NCI-H526 treated with DMSO at 0.1 percent for 48 hours (cell line): Measurements from ENCODE around the gene ADAT3.
A peak's percentile ranks its signal among the peaks of the same experiment; 100 is the strongest.
"Not testable (repeated sequence)": the region's sequence is repeated elsewhere in the genome, so short reads cannot be mapped to it uniquely, and the experiment has no call there.

Experiments used
- DNase-seq: peaks from one replicate; lab custom pipeline; 2025; lab: John Stamatoyannopoulos, UW

ADAT3 gene

GRCh38 chr19:1866693-1867348, 38.4 kb upstream of the ADAT3 start:
- DNase-seq = no peak

- DNase-seq = no peak
Observed at GRCh38 chr19:1867349-1867724, 37.9 kb upstream of the ADAT3 start.

GRCh38 chr19:1868971-1869370, 36.2 kb upstream of the ADAT3 start:
- DNase-seq = no peak

- DNase-seq = no peak
Observed at GRCh38 chr19:1871140-1871597, 34.0 kb upstream of the ADAT3 start.

GRCh38 chr19:1871630-1872029, 33.6 kb upstream of the ADAT3 start:
- DNase-seq = no peak

GRCh38 chr19:1872807-1873523, 32.2 kb upstream of the ADAT3 start:
- no peak for DNase-seq

GRCh38 chr19:1873524-1874473, 31.4 kb upstream of the ADAT3 start:
- DNase-seq = no peak

GRCh38 chr19:1874554-1875185, 30.5 kb upstream of the ADAT3 start:
- DNase-seq = no peak

GRCh38 chr19:1875265-1875645, 29.9 kb upstream of the ADAT3 start:
- not testable (repeated sequence) for DNase-seq

- DNase-seq = peak; percentile 59
Observed at GRCh38 chr19:1875646-1876495, 29.3 kb upstream of the ADAT3 start.

- DNase-seq = not testable (repeated sequence)
Observed at GRCh38 chr19:1876496-1877279, 28.5 kb upstream of the ADAT3 start.

GRCh38 chr19:1877280-1877660, 27.9 kb upstream of the ADAT3 start:
- not testable (repeated sequence) for DNase-seq

- DNase-seq = not testable (repeated sequence)
Observed at GRCh38 chr19:1878583-1878982, 26.6 kb upstream of the ADAT3 start.

- not testable (repeated sequence) for DNase-seq
Observed at GRCh38 chr19:1879982-1880381, 25.2 kb upstream of the ADAT3 start.

GRCh38 chr19:1880611-1881392, 24.4 kb upstream of the ADAT3 start:
- no peak for DNase-seq

GRCh38 chr19:1881393-1882088, 23.7 kb upstream of the ADAT3 start:
- not testable (repeated sequence) for DNase-seq

- DNase-seq = no peak
Observed at GRCh38 chr19:1882089-1882785, 23.0 kb upstream of the ADAT3 start.
